CD4-positive, alpha-beta T cell treated with Interleukin-15 for 1 hour (primary cell): ENCODE measurements around the gene NIF3L1.

Experiments
- DNase-seq: peaks from one replicate; pipeline ENCODE4 v3.0.0-alpha.2; 2020

The NIF3L1 gene, protein sequence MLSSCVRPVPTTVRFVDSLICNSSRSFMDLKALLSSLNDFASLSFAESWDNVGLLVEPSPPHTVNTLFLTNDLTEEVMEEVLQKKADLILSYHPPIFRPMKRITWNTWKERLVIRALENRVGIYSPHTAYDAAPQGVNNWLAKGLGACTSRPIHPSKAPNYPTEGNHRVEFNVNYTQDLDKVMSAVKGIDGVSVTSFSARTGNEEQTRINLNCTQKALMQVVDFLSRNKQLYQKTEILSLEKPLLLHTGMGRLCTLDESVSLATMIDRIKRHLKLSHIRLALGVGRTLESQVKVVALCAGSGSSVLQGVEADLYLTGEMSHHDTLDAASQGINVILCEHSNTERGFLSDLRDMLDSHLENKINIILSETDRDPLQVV

DNA sequence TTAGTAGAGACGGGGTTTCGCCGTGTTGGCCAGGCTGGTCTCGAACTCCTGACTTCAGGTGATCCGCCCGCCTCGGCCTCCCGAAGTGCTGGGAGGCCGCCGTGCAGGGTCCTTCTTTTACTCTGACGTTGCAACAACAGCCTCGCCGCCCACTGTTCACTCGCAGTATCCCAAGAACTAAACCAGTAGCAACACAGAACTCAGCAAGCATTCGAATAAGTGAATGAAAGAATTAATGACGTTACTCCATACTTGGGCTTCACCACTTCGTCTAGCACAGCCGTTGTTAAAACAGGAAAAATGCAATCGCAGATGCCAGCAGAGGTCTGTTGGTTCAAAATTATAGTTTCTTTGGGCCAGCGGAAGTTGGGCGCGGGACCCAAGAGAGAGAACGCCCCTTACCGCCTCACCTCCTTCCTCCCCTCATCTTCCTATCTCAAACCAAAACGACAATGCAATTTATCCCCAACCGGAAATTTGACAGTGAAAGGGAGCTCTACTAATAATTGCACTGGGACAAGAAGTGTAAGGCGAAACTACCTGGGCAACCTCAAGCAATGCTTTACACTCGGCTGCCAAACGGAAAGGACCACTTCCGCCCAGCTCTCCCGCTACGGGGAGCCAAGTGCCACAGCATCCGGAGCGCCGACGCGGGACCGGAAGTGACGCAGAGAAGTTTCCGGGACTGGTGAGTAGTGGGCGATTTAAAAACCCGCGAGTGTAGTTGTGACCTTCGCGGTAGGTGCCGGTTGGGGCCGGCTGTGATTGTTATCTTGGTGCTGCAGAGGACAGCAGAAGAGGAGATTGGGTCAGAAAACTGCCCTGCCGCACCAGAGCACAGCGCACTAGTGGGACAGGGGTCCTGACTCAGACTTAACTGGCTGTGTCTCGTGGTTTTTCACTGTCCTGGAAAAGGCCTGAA, at the start of gene NIF3L1, which contains the start of gene PPIL3:
Gene NIF3L1, plus strand, starts transcription at position 668 of the 922 bp plus-strand sequence. CDS start 2,573 bp downstream, outside the sequence.
Gene PPIL3, minus strand, starts transcription at position 374 of the 922 bp plus-strand sequence. CDS start 1,462 bp downstream, outside the sequence.
- DNase-seq = peak; percentile 97

DNA sequence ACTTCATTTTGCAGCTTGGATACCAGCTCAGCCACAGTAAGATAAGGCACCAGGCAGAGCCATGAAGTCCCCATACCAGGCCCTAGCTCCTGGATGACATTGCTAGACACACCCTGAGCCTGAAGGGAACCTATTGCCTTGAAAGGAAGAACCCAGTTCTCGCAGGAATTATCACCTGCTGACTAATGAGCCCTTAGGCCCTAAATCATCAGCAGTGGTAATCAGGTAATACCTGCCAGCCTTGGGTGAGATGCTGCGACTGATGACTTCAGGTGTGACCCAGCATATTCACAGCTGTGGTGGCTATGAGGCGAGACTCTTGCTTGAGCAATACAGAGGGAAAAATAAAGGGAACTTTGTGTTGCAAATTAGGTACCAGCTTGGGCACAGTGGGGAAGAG, 49.7 kb upstream of the NIF3L1 start:
- DNase-seq = no peak

- no peak for DNase-seq
These were observed 44.9 kb upstream of the NIF3L1 start for GRCh38 chr2:200843993-200844948.

- DNase-seq = no peak
These were observed 44.0 kb upstream of the NIF3L1 start for GRCh38 chr2:200845194-200845593.

DNA sequence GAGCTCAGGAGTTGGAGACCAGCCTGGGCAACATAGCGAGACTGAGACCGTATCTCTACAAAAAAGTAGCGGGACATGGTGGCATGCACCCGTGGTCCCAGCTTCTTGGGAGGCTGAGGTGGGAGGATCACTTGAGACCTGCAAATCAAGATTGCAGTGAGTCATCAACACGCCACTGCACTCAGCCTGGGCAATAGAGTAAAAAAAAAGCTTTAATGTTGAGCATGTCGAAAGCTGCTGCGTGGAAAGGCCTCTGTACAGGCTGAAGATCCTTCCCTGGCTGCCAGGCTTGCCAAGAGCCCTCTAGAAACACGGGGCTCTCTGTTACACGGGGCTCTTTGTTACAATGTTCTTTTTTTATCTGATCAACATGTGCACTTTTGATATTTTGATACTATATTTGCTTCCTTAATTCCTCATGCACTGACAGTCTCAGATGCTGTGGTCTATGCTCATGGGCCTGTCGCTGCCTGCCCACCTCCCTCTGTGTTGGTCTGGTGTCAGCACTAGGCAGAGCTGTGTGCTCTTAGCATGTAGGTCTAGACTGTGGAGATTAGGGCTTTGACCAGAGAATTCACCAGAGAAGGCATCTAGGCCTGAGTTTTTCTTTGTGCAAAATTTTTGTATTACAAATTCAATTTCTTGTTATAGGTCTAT, 43.4 kb upstream of the NIF3L1 start:
- DNase-seq = no peak

DNA sequence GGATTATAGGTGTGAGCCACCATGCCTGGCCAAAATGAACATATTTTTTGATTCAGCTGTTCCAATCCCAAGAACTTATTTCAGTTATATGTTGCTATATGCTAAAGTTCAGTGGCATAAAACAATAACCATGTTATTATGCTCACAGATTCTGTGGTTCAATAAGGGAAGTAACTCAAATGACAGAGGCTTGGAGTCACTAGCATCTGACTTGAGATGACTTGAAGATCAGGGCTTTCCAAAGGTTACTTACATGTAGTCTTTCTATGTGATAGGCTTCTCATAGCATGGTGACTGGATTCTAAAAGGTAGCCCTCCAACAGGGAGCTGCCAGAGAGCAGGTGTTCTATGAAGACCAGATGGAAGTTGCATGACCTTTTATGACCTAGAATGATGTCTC, 41.9 kb upstream of the NIF3L1 start:
- DNase-seq = no peak

DNA sequence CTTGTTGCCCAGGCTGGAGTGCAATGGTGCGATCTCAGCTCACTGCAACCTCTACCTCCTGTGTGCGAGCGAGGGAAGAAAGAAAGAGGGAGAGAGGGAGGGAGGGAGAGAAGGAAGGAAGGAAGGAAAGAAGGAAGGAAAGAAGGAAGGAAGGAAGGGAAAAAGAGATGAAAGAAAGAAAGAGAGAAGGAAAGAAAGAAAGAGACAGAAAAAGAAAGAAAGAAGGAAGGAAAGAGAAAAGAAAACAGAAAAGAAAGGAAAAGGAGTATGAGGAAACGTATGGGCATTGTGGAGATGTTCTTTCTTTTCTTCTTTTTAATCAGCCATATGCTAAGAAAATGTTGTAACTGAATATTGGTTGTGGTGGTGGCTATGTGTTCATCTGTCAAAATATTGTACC, 41.2 kb upstream of the NIF3L1 start:
- DNase-seq = no peak

DNA sequence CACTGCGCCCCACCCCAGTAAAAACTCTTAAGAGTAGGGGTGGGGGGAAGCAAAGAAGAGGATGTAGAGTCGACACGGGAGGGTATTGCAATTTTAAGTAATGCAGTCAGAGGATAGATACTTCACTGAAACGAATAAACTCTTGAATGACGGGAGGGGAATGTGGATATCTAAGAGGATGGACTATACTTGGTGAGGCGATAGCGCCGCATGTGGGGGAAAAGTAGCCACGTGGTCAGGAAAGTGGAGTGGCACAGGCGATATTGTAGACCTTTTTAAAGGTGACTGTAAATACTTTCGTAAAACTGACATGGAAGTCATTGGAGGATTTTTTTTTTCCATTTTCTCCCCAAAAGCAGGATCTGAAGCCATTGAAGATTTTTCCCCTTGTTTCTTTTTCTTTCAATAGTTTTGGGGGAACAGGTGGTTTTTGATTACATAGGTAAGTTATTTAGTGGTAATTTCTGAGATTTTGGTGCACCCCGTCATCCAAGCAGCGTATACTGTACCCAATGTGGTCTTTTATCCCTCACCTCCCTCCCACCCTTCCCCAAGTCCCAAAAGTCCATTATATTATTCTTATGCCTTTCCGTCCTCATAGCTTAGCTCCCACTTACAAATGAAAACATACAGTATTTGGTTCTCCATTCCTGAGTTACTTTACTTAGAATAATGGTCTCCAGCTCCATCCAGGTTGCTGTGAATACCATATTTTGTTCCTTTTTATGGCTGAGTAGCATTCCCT, 38.5 kb upstream of the NIF3L1 start:
- DNase-seq = no peak

DNA sequence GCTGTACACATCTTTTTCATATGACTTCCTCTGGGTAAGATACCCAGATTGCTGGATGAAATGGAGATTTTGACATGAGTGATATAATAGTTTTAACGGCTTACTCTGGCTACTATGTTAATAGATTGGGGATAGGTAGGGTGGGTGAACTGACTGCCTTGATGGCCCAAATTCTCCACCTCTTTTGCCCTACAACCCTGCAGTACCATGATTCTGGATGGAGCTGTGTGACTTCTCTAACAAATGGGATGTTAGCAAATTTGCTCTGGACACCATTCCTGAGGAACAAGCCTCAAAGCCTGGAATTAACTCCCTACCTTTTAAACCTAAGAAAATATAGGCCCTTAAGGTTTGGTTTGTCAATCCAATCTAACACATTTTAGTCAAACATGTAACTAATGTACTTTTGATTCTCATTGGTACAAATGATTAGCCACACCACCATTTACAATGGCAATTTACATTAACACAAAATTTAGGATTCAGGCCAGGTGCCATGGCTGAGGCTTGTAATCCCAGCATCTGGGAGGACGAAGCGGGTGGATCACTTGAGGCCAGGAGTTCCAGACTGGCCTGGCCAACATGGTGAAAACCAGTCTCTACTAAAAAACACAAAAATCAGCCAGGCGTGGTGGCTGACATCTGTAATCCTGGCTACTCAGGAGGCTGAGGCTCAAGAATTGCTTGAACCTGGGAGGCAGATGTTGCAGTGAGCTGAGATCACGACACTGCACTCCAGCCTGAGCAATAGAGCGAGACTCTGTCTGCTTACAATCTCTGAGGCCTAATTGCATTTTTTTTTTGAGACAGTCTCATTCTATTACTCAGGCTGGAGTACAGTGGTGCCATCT, 37.5 kb upstream of the NIF3L1 start:
- DNase-seq = no peak

GRCh38 chr2:200852605-200853004, 36.6 kb upstream of the NIF3L1 start:
- DNase-seq = no peak

DNA sequence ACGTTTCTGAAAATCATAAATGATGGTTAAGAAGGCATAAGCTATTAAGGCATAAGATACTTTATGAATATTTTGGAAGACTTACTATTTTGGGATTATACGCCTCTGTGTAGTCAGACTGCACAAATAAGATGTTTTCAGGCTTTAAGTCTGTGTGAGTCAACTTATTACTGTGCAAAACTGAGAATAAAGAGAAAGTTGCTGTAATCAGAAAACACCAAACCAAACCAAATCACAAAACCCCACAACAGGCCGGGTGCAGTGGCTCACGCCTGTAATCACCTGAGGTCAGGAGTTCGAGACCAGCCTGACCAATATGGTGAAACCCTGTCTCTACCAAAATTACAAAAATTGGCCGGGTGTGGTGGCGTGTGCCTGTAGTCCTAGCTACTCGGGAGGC, 32.4 kb upstream of the NIF3L1 start:
- no peak for DNase-seq

- no peak for DNase-seq
These were observed 28.9 kb upstream of the NIF3L1 start for GRCh38 chr2:200860092-200860795.

DNA sequence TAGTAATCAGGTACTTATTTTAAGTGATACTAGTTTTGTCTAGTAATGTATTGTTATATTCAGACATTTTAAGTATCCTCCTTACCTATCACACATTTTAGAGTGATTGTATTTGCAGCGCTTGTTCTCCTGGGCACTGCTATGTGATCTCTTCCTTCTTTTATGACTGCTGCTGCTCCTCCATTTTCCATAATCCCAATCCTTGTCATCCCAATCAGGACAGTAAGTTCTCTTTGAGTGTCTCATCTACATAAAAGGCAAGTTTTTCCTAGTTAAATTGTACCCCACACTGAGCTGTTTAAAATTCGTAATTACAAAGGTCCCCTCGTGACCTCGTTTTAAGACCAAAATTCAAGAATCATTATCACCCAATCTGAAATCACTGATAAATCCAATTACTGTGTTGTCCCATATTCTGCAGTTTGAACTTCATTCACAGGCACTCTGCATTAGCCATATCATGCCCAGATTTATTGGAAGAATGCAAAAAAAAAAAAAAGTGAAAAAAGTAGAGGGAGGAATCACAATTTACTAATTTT, 27.5 kb upstream of the NIF3L1 start:
- DNase-seq = no peak

- peak; percentile 65 for DNase-seq
These were observed 26.6 kb upstream of the NIF3L1 start for GRCh38 chr2:200862532-200863000.

GRCh38 chr2:200863782-200864175, 25.4 kb upstream of the NIF3L1 start:
- DNase-seq = peak; percentile 29

DNA sequence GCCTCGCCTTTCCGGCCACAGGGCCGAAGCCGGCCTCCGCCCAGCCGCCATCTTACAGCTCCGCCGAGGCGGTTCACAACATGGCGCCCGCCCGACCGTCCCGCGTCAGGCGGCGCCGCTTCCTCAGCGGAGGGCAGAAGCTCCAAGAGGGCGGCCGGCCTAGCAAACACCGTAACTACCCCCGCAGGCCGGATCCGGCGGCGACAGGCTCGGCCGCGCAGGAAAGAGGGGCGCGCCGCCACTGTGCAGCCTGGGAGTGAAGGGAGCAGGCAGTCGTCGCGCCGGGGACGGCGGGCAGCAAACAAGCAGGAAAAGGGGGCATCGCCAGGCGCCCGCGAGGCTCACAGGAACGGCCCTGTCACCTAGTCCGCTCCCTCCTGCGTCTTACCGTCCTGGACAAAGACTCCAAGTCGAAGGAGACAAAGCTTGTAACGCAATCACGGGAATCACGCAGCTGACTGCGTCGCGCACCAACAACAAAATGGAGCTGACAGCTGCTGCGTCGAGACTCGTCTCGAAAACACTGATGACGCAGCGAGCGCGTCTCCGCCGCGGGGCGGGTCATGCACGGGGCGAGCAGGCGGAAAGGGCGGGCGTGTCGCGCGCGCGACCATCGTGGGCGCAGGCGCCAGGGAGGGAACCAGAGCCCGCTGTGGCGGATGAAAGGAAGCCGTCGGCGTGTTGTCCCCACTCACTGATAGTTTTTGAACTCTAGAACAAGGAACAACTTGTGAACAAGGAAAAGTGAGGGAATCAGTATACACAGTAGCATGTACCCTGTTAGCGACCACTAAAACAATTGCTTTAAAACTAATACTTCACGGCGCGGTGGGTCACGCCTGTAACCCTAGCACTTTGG, 24.8 kb upstream of the NIF3L1 start, which contains the start of gene CLK1:
Gene CLK1, minus strand, starts transcription at position 483 of the 859 bp plus-strand sequence. CDS start 2,796 bp downstream, outside the sequence.
- DNase-seq = peak; percentile 96

DNA sequence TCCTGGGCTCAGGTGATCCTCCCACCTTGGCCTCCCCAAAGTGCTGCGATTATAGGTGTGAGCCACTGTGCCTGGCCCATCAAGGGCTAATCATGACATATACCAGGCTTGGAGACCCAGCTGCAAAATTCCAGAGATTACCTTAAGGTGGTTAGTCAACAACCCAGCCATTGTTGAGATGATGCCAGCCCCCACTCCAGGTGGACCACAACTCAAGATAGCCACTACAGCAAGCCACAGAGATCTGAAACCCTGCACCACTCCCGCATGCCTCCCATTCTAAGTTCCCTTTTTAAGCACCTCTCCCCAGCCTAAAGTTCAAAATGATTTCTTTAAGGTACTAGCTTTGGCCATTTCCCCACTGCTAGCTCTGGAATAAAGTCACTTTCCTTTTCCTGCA, 20.2 kb upstream of the NIF3L1 start:
- DNase-seq = no peak

DNA sequence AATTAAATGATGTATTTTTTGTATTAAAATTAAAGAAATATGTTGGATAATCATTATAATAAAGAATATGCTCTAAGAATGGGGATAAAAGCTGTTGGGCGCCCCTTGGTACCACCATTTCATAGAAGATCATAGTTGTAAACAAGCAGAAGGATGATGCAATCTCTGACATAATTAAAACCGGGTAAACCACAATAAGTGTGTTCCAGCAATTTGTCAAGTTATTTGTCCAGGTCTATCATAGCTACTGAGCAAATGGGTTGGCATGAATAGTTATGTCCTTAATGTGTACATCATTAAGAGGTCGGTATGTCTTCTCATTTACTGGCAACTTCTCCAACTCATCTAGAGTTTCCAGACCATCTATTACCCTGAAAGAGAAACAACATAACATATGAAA, 18.0 kb upstream of the NIF3L1 start:
- DNase-seq = no peak
